Heart right ventricle (tissue), 16 donors: ENCODE data around the gene ANO10. TPM values are rescaled to one million over a fixed set of nuclear protein-coding genes. Genes with fewer than 3 reads are reported as not detected.

Experiments used
- ATAC-seq, 8 donors: fragments of 200-7000 bp; cut with Tn5 transposase; one replicate each; pipeline ENCODE4 v1.9.1; 2020; ENCODE audit warnings: mild to moderate bottlenecking in 8 of 8, moderate library complexity in 8 of 8, moderate number of reproducible peaks in 1 of 8
- DNase-seq, 2 donors: peaks; one replicate each; pipeline ENCODE4 v3.0.0-alpha.2; 2020
- H3K27ac ChIP-seq, 10 donors: fragments of 200-600 bp; sonication (generic) in 2 of 10; one replicate each; pipeline versions ENCODE4 v1.5.0 to v1.8.0; 2020 to 2022; ENCODE audit warnings: mild to moderate bottlenecking in 3 of 10
- H3K27me3 ChIP-seq, 7 donors: fragments of 200-600 bp; one replicate each; pipeline ENCODE4 v1.8.0; 2021 to 2022; ENCODE audit warnings: mild to moderate bottlenecking in 2 of 7
- H3K36me3 ChIP-seq, 9 donors: fragments of 200-600 bp; sonication (generic) in 1 of 9; one replicate each; pipeline versions ENCODE4 v1.5.0 to v1.8.0; 2020 to 2022; ENCODE audit warnings: mild to moderate bottlenecking in 2 of 9
- H3K4me1 ChIP-seq, 9 donors: fragments of 200-600 bp; sonication (generic) in 1 of 9; one replicate each; pipeline versions ENCODE4 v1.5.0 to v1.8.0; 2020 to 2022; ENCODE audit warnings: mild to moderate bottlenecking in 4 of 9
- H3K4me3 ChIP-seq, 10 donors: fragments of 200-600 bp; sonication (generic) in 2 of 10; one replicate each; pipeline versions ENCODE4 v1.5.0 to v1.8.0; 2020 to 2022; ENCODE audit warnings: mild to moderate bottlenecking in 7 of 10, moderate library complexity in 2 of 10
- H3K9me3 ChIP-seq, 11 donors: fragments of 200-600 bp in 10 of 11; sonication (generic) in 2 of 11; one replicate each; pipeline versions ENCODE4 v1.5.0 to v1.8.0; 2013 to 2022; ENCODE audit warnings: mild to moderate bottlenecking in 2 of 11, control low read depth in 1 of 11, moderate library complexity in 1 of 11
- WGBS, 2 donors: extraction: QIAGEN DNeasy Blood & Tissue Kit; methylation state at CpG; one replicate each; pipeline ENCODE4 v1.1.7; 2013; ENCODE audit warnings: inconsistent platforms in 1 of 2; 5-methylcytosine and 5-hydroxymethylcytosine counted together
- intact Hi-C, 10 donors: fragments of 100-400 bp; cut with DNase I; formaldehyde crosslinking; loops; one replicate each; pipeline versions ENCODE4 v1.11.1 to v1.14.2; 2022
- polyA plus RNA-seq, 2 donors: library from polyadenylated mRNA; stranded (reverse); fragments of 200-250 nt; gene quantifications; one replicate each; pipeline ENCODE4 v1.2.3, GENCODE V29; 2013
- total RNA-seq, 10 donors: library from RNA; stranded (reverse); fragmentation: NEBNext Ultra II Directional in 3 of 10; extraction: Animal tissue kit (Norgen Biotek cat#: 25700) in 3 of 10; gene quantifications; one replicate each; pipeline versions ENCODE4 v1.2.1 to v1.2.4, GENCODE V29; 2021 to 2023
- TF ChIP-seq, protein P1 (sequence below), 9 donors: fragments of 200-600 bp; sonication (generic) in 2 of 9; IDR thresholded peaks; one replicate each; pipeline versions ENCODE4 v1.5.0 to v1.8.0; 2021 to 2022; ENCODE audit warnings: antibody characterized with exemption in 9 of 9, mild to moderate bottlenecking in 5 of 9, moderate library complexity in 1 of 9
- donor health status: Arrhythmogenic right ventricular cardiomyopathy.
- donor health status: ischemic (EF 13 %, LVEDD 7.1; RV severe dilation, severe dysfunction).
- donor health status: healthy with polysubstance abuse.
- donor health status: DM: no; HTN: yes; CAD: no.
- donor health status: DM: no; HTN: no; CAD: no.
- donor health status: ischemic (EF 25% LVEDD 6.9; RV normal size, moderate dysfunction).
- donor health status: ischemic (EF 25% LVEDD 5.7; RV mildly dilated, moderate dysfunction).
- donor health status: healthy.
- donor health status: DM: yes; HTN: yes; CAD: no.
- donor health status: Ischemic cardiomyopathy.
- donor health status: ischemic (EF 35%, LVEDD 5.7; RV mildly dilated, moderate dysfunction).
- donor health status: nonischemic (EF 11% LVEDD 7.7; RV severe dilation, severe dysfunction).
- donor health status: DM: yes; HTN: yes; CAD: no.
- donor health status: PGD.
- donor health status: ischemic (EF 29% LVEDD 5.4; RV normal size, mild dysfunction).
- donor health status: nonischemic (EF 23%, LVEDD 6.1; RV moderate dilation, normal function).

The ANO10 gene
- total and polyA plus RNA-seq, 12 donors: 7.1 to 24.2 (median 13.3) TPM

DNA sequence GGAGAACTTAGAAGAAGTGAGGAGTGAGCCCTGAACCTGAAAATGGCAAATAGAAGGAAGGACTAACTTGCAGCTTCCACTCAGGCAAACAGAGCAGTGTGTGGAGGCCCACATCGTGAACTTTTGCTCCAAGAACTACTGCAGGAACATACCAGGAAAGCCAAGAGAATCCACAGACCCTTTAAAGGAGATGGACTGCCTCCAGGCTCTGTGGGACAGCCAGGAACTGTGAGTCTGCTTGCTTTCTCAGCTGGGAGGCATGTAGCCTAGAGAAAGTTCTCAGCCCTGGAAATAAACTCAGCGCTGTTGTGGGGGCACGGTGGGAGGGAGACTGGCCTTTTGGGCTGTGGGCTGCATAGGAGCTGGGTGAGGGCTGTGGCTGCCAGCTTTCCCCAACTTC lies 242.5 kb downstream of the ANO10 start:
- Histone ChIP-seq H3K4me1 (peaks cover 0 to 23% (median 16%) of the 10 kb centered on the region in 9 donors), H3K27ac (peak overlapping the region in 5 of 10 donors; percentile 12 to 47 (median 24)), H3K9me3 (peaks cover 0 to 10% (median 0%) of the 10 kb centered on the region in 11 donors), H3K4me3 (no peak overlapping the region), H3K27me3 (no peaks in the 10 kb centered on the region), H3K36me3 (no peaks in the 10 kb centered on the region)
- intact Hi-C loops: loop anchor here in 7 of 10 donors (5.0 to 10.0 kb wide), 5 partner anchors 125 to 225 kb away; no protein-coding TSS in a partner anchor
- DNase-seq (peak in 1 of 2 donors; percentile 33), ATAC-seq (peak in 6 of 8 donors; percentile 61 to 84 (median 68))
- WGBS, 2 donors: 56 to 66% methylated on average over 3 of the region's 3 CpGs
- TF ChIP-seq, protein P1, sequence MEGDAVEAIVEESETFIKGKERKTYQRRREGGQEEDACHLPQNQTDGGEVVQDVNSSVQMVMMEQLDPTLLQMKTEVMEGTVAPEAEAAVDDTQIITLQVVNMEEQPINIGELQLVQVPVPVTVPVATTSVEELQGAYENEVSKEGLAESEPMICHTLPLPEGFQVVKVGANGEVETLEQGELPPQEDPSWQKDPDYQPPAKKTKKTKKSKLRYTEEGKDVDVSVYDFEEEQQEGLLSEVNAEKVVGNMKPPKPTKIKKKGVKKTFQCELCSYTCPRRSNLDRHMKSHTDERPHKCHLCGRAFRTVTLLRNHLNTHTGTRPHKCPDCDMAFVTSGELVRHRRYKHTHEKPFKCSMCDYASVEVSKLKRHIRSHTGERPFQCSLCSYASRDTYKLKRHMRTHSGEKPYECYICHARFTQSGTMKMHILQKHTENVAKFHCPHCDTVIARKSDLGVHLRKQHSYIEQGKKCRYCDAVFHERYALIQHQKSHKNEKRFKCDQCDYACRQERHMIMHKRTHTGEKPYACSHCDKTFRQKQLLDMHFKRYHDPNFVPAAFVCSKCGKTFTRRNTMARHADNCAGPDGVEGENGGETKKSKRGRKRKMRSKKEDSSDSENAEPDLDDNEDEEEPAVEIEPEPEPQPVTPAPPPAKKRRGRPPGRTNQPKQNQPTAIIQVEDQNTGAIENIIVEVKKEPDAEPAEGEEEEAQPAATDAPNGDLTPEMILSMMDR (IDR thresholded peaks at IDR 0.05): no peak

DNA sequence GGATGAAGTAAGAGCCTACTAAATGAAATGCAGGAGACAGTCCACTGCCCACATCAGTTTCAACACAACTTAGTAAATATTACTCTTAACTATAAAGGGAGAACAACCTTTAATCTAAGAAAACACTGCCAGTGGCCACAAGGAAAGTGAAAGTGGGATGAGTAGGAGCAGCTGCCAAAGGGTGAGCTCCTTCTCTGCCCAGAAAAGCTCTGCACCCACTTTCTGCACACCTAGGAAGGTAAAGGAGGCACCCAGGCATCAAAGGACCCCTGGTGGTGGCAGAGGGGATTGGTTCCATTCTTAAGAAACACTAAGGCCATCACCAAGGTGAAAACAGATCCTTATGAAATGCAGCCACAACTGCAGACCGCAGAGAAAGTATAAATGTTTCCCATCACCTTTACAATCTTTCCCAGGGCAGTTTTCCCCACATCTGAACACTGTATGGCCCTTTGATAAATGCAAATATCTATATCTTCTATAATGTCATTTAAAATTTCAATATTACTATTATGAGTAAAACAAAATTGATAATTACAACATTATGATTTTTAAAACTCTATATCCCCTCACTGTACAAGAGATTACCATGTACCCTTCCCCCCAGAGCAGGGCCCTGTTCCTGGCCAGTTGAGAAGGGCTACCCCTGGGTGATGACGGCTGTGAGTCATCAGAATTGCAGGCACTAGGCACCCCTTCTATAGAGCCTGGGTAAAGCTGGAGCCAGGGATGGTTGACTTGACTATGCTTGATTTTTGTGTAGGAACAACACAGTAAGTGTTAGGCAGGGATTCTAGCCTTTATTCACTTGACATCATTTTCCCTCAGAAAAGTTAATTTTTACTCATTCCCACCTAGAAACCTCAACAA lies 243.5 kb downstream of the ANO10 start:
- DNase-seq: no peak
- Histone ChIP-seq H3K4me1 (peaks cover 0 to 26% (median 16%) of the 10 kb centered on the region in 9 donors), H3K27me3 (no peaks in the 10 kb centered on the region), H3K27ac (peak overlapping the region in 4 of 10 donors; percentile 2 to 47 (median 20)), H3K4me3 (no peak overlapping the region), H3K36me3 (no peaks in the 10 kb centered on the region), H3K9me3 (no peaks in the 10 kb centered on the region)
- peak in 5 of 8 donors; percentile 25 to 48 (median 44) for ATAC-seq
- intact Hi-C loops: loop anchor here in 7 of 10 donors (5.0 to 10.0 kb wide), 5 partner anchors 126 to 224 kb away; no protein-coding TSS in a partner anchor
- 94 to 95% methylated on average over 2 of the region's 2 CpGs for WGBS, 2 donors
- TF ChIP-seq, protein P1 (IDR thresholded peaks at IDR 0.05): peak; percentile 21 to 69 (median 57)

DNA sequence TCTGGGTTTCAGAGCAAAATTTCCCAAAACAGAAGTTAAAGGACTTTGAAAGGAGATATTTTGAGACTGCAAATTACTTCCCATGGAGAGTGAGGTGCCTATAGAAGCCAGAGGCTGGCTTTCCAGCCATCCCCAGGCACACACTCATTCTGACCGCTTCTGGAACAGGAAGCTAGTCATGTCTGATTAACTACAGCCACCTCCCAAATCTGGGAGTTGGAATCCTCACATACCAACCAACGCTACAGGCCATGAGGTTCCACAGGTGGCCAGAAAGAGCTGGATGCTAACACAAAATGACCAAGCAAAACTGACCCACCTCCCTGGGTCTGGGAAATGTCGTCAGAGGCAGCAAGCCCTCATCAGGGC lies 248.3 kb downstream of the ANO10 start:
- H3K27me3 ChIP-seq: no peaks in the 10 kb centered on the region
- no peak overlapping the region for H3K4me3 ChIP-seq
- H3K4me1 ChIP-seq: peaks cover 0 to 23% (median 7%) of the 10 kb centered on the region in 9 donors
- H3K36me3 ChIP-seq: no peaks in the 10 kb centered on the region
- no peaks in the 10 kb centered on the region for H3K9me3 ChIP-seq
- no peak for ATAC-seq
- H3K27ac ChIP-seq: peak overlapping the region in 1 of 10 donors; percentile 34
- intact Hi-C loops: loop anchor here in 6 of 10 donors (10.0 kb wide), 4 partner anchors 131 to 219 kb away; no protein-coding TSS in a partner anchor
- TF ChIP-seq, protein P1 (IDR thresholded peaks at IDR 0.05): no peak
- no peak for DNase-seq
- WGBS, 2 donors: 80 to 89% methylated on average over 3 of the region's 3 CpGs

DNA sequence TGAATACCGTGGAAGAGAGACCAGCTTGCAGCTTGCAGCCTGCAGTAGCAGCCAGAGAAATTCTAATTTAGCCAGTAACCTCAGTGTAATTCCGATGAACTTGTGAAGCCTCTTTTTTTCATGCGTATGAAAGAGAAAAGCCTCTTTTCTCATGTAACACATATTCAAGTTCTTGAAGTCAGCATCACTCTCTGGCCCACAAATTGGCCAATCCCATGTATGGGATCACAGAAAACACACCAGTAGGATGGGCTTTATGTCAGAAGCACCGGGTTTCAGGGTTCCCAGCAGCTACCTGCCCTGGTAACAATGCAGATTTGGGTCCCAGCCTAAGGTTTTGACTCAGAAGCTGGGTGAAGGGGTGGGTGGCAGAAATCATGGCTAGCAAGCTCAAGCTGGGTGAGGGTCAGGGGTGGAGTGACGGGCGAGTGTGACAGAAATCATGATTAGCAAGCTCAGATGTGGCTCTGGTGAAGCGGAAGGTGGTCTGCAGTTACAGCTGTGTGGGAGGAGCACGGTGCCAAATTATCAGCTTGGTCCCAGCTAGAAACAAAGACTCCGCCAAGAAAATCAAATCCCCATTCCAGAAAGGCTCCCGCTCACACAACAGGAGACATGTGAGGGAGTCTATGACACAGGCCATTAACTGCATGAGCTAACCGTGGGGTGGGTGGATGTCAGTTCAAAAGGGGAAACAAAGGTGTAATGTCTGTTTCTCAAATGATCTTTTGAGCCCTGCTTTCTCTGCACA lies 248.8 kb downstream of the ANO10 start:
- intact Hi-C loops: loop anchor here in 6 of 10 donors (10.0 kb wide), 4 partner anchors 132 to 218 kb away; no protein-coding TSS in a partner anchor
- H3K27me3 ChIP-seq: no peaks in the 10 kb centered on the region
- DNase-seq: no peak
- peak overlapping the region in 2 of 10 donors; percentile 12 to 34 for H3K27ac ChIP-seq
- WGBS, 2 donors: 78 to 80% methylated on average over 11 of the region's 11 CpGs
- TF ChIP-seq, protein P1 (IDR thresholded peaks at IDR 0.05): no peak
- no peaks in the 10 kb centered on the region for H3K9me3 ChIP-seq
- peaks cover 0 to 18% (median 1%) of the 10 kb centered on the region in 9 donors for H3K4me1 ChIP-seq
- no peak overlapping the region for H3K4me3 ChIP-seq
- no peaks in the 10 kb centered on the region for H3K36me3 ChIP-seq
- ATAC-seq: peak in 2 of 8 donors; percentile 50 to 54
